Left lobe of liver (tissue), 2 donors: ENCODE measurements around the gene ZNF735. TPM values are rescaled to one million over a fixed set of nuclear protein-coding genes. Genes with fewer than 3 reads are reported as not detected.
A peak's percentile ranks its signal among the peaks of the same experiment; 100 is the strongest.
"Not testable (repeated sequence)": the region's sequence is repeated elsewhere in the genome, so short reads cannot be mapped to it uniquely, and the experiment has no call there.

ENCODE experiments used
- ATAC-seq: fragments of 200-7000 bp; cut with Tn5 transposase; one replicate; pipeline ENCODE4 v1.9.1; 2020; ENCODE audit warnings: mild to moderate bottlenecking, moderate library complexity
- DNase-seq: peaks from one replicate; pipeline ENCODE4 v3.0.0-alpha.2; 2020; ENCODE audit warnings: low spot score
- total RNA-seq: library from RNA; stranded (reverse); gene quantifications from one replicate; pipeline ENCODE4 v1.2.1, GENCODE V29; 2021
- donor health status: DM: no; HTN: no; CAD: no; lungs with moderate emphysema.
- donor health status: DM: no; HTN: yes; CAD: no.

Gene ZNF735
- not detected for total RNA-seq

DNA sequence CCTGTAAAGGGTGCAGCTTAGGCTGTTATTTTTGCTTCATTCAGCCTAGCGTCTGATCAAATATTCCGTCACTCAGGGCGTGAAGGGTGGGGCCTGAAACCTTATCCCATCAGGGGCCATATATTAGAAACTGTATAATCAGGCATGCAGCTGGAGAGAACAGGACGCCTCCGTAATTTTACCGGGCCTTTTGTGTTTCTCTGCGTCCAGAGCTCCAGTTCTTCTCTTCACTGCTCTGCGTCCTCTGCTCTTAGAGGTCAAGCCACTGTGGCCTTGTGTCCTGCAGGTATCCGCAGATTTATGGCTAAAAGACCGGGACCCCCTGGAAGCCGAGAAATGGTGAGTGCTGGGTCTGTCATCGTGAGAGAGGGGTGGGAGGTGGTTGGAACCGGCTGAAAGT lies at the start of gene ZNF735:
ZNF735 (plus strand) TSS at position 301 of the 400 bp plus-strand sequence; CDS start at position 301, 0 bp downstream.
- no peak for ATAC-seq
- DNase-seq = no peak

DNA sequence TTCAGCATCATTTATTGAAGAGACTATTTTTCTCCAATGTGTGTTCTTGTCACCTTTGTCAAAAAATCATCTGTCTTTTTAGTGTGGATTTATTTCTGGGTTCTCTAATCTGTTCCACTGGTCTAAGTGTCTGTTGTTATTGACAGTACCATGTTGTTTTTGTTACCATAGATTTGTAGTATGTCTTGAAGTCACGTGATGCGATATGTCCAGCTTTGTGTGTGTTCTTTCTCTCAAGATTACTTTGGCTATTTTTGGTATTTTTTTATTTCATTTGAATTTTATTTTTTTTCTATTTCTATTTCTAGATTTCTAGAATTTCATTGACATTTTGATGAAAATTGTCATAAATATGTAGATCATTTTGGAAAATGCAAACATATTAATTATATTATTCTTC lies 36.0 kb upstream of the ZNF735 start:
- not testable (repeated sequence) for ATAC-seq, DNase-seq

DNA sequence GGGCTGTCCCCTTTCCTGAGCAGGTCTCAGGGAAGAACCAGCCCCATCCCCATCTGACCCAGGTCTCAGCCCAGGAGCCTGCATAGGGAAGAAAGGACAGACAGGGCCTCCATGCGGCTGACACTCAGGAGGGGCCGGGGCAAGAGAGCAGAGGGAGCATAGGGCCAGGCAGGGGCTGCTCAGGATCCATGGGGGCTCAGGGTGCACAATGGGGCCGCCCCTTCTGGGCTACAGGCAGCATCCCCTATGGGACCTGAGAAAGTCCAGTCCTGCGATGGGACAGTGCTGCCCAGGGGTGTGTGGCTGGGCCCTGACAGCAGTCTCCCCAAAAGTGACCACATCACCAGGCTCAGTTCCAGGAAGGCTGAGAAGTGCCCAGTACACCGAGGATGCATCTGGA lies 32.7 kb upstream of the ZNF735 start:
- ATAC-seq (no peak), DNase-seq (no peak)

DNA sequence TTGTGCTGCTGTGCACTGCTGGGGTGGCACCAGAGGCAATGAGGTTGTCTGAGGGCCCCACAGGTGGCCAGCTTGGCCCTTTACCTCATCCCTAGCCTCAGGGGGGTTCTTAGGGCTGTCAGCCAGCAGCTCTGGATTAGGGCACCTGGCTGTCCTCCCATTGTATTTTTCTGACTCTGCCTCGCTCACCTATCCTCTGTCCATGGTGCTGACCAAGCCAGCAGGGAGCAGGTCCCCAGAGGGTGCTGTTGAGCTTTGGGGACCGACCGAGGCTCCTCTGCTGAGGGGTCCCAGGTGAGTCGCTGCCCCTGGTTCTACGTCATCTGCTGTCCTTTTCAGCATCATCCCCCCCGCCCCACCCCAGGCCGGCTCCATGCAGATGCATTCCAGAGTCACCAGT lies 32.1 kb upstream of the ZNF735 start:
- ATAC-seq (peak; percentile 47), DNase-seq (no peak)

DNA sequence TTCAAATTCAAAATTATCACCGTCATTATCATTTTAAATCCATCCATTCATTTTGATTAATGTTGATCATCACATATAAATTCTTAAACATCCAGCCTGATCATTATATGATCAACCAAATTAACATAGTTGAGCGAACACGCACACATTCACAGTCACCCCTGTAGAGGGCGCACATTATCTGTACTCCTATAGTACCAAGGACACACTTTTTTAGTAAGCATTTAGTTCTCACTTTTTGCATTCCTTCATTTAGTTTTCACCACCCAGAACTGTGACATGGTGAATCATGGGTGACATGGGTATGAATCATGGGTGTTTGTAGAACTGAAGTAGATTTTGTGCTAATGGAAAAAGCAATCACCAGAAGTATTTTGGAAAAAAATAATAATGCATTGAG lies 26.0 kb upstream of the ZNF735 start:
- DNase-seq (no peak), ATAC-seq (no peak)

DNA sequence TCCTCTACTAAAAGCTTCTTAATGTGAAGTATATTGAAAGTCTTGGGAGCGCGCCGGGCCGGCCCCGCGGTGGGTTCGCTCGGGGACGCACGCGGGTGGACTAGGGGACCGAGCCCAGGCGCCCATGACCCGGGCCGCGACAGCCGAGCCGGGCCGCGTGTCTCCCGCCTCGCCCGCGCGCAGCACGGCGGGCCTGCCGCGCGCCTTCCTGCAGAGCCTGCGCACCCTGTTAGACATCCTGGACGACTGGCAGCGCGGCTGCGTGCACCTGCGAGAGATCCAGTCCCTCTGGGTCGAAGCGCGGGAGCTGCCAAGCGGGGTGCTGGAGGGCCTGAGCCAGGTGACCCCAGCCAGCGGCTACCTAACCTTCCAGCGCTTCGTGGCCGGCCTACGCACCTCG lies 25.4 kb upstream of the ZNF735 start:
- no peak for DNase-seq
- ATAC-seq = no peak

DNA sequence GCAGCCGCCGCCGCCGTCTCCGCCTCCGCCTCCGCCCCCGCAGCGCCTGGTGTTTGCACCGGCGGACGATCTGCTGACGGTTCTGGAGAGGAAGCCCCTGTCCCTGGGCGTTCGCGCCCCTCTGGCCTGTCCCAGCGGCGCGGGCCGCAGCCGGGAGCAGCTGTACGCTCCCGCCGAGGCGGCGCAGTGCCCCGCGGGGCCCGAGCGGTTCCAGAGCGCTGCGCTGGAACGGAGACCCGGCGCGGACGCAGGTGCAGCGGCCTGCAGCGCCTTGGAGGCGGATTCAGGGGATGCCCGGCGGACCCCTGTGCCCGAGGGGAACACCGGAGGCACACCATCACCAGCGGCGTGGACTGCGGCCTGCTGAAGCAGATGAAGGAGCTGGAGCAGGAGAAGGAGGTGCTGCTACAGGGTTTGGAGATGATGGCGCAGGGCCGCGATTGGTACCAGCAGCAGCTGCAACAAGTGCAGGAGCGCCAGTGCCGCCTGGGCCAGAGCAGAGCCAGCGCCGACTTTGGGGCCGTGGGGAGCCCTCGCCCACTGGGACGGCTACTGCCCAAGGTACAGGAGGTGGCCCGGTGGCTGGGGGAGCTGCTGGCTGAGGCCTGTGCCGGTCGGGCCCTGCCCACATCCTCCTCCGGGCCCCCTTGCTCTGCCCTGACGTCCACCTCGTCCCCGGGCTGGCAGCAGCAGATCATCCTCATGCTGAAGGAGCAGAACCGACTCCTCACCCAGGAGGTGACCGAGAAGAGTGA lies 24.8 kb upstream of the ZNF735 start:
- DNase-seq (no peak), ATAC-seq (no peak)

DNA sequence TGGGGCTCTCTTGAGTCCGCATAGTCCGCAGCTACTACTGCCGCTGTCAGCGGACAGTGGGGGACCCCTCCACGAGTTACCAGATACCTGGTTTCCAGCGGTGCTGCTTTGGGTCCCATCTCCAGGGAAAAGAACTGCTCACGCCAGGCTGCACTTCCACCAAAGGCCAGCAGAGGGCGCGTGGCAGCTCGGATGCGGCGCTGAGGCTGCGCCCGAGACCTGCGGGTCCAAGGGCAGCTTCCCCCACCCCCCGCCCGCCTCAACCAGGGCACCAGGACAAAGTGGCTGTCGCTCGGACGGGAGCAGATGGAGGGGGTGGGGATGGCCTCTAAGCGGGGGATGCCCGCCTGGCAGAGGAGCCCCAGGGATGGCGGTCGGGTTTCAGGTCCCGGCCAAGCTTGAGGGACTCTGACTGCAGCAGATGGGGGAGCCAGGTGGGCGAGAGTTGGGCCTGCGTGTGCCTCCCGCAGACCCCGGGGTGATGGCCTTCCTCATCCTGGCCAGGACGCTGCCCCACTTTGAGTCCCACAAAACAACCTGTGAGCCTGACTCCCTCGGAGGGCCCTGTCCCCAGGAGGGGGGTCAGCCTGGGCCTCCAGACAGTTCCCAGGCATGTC lies 23.8 kb upstream of the ZNF735 start:
- DNase-seq (no peak), ATAC-seq (peak; percentile 81)

DNA sequence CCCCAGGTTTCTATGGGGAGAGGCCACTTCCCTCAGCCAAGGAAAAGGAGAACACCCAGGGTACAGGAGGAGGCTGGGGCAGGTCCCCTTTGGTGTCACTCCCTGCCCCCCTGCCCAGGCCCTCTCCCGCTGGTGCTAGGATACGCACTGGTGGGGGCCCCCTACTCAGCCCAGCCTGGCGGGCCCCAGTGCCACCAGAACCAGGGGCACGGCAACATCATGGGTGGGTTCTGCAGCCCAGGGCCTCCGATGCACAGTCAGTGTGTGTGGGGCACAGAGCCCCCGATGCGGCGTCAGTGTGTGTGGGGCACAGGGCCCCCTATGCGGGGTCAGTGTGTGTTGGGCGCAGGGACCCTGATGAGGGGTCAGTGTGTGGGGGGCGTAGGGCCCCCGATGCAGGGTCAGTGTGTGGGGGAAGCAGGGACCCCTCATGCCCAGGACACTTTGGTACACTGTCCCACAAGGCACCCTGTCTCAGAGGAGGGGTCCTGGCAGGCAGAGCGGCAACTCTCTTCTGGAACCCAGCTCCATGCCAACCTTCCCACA lies 23.1 kb upstream of the ZNF735 start:
- DNase-seq (no peak), ATAC-seq (no peak)

DNA sequence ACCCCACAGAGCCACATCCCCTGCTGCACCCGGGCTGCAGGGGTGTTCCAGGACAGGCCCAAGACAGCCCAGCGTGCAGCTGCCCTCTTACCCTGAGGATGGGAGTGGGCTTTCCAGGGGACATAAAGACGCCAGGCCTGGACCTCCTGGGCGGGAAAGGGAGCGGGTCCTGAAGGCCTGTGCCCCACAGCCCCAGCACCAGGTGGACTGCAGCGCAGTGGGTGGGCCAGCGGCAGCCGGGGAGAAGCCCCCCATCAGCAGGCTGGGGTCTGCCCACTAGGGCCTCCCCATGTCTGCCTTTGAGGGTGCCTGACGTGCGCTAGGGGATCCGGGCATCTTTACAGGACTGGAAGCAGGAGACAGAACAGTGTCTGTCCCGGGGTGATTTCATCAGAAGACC lies 22.6 kb upstream of the ZNF735 start:
- DNase-seq (no peak), ATAC-seq (no peak)

DNA sequence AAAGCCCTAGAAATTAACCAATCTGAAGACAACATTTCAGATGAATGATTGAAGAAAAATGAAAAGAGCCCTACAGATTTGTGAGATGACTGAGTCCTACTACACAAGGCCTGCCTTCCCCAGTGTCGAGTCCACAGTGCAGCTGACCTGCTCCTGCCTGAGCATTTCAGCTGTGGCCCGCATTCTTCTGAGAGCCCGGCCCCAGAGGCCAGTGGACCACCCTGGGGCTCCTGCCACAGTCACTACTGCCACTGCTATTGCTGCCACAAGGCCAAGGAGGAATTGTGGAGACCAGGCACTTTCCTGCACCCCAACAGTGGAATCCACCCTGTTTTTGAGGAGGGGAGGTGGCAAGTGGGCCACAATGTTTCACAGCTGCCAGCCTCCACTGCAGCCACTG lies 19.6 kb upstream of the ZNF735 start:
- DNase-seq (no peak), ATAC-seq (no peak)

DNA sequence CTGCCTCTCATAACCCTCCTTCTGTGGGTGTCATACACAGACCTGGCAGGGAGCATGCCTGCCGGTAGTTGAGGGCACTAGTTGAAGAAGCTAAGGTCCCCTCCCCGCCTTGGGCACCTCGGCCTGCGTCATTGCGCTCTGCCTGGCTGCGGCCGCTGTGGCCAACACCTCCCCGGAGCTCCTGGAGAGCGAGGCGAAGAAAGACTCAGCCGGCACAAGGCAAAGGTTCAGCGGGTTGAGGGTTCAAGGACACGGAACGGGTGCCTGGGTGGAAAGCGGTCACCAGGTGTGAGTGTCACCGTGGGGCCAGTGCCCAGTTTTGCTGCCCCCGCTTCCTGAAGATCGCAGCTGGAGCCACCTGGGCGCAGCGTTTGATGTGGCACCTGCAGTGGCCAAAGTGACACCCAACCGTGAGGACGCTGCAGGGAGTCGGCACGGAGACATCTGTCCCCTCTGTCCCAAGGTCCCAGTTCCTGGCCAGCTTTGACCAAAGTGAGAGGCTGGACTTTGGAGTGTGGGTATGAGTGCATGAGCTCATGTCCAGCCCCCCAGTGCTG lies 14.8 kb upstream of the ZNF735 start:
- DNase-seq (no peak), ATAC-seq (no peak)

DNA sequence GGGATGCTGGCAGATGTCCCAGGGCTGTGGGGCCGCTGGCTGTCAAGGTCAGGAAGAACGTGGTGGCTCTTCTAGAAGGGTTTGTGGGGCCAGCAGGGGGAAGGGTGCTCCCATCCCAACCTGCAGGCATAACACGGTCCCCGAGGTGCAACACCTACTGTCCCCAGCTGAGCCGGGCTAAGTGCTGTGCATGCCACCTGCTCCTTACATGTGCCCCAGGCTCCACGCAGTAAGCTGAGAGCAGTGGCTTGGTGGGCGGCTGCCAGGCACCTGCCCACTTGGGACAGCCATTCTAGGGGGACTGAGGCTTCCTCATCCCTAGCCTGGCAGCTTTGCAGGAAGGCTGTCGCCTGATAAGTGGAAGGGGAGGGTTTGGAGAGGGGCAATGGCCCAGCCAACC lies 14.2 kb upstream of the ZNF735 start:
- no peak for DNase-seq
- no peak for ATAC-seq

DNA sequence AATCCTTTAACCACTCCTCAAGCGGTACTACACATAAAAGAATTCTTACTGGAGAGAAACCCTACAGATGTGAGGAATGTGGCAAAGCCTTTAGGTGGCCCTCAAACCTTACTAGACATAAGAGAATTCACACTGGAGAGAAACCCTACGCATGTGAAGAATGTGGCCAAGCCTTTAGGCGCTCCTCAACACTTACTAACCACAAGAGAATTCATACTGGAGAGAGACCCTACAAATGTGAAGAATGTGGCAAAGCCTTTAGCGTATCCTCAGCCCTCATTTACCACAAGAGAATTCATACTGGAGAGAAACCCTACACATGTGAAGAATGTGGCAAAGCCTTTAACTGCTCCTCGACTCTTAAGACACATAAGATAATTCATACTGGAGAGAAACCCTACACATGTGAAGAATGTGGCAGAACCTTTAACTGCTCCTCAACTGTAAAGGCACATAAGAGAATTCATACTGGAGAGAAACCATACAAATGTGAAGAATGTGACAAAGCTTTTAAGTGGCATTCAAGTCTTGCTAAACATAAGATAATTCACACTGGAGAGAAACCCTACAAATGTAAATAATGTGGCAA lies 12.8 kb downstream of the ZNF735 start:
- not testable (repeated sequence) for ATAC-seq, DNase-seq

DNA sequence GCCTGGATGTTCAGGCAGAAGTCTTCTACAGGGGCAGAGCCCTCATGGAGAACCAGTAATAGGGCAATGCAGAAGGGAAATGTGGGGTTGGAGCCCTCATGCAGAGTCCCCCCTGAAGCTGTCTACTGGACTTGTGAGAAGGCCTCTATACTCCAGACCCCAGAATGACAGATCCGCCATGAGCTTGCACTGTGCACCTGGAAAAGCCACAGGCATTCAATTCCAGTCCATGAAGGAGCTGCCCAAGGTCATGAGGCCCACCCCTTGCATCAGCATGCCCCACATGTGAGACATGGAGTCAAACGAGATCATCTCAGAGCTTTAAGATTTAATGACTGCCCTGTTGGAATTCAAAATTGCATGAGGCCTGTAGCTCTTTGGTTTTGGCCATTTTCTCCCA lies 16.4 kb downstream of the ZNF735 start:
- DNase-seq (no peak), ATAC-seq (no peak)

DNA sequence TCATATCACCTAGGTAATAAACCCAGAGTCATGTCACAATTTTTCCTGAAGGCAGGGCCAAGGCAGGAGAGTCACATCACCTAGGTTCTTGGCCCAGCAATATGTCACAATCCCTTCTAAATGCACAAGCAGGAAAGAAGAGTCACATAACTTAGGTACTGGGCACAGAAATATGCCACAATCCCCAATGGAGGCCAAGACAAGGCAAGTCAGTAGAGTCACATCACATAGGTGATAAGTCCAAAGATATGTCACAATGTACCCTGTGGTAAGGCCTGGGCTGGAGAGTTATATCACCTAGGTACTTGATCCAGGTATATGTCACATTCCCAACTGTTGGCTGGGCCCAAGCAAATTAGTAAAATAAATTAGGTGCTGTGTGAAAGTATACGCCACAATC lies 21.2 kb downstream of the ZNF735 start, which contains the start of gene ZNF679:
ZNF679 (plus strand) TSS at position 301 of the 400 bp plus-strand sequence. CDS start 20,644 bp downstream, outside the sequence.
- not testable (repeated sequence) for ATAC-seq, DNase-seq

DNA sequence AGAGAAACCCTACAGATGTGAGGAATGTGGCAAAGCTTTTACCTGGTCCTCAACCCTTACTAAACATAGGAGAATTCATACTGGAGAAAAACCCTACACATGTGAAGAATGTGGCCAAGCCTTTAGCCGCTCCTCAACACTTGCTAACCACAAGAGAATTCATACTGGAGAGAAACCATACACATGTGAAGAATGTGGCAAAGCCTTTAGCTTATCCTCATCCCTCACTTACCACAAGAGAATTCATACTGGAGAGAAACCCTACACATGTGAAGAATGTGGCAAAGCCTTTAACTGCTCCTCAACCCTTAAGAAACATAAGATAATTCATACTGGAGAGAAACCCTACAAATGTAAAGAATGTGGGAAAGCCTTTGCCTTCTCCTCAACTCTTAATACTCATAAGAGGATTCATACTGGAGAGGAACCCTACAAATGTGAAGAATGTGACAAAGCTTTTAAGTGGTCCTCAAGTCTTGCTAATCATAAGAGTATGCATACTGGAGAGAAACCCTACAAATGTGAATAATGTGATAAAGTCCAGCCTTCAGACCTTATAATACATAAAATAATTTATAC lies 59.4 kb downstream of the ZNF735 start:
- DNase-seq (no peak), ATAC-seq (no peak)
